Peyer's patch (tissue), 4 donors: ENCODE results near the gene BCR. TPM values are rescaled to one million over a fixed set of nuclear protein-coding genes. Genes with fewer than 3 reads are reported as not detected.

Source experiments
- DNase-seq, 3 donors: peaks; one replicate each; pipeline ENCODE4 v3.0.0-alpha.2; 2017 to 2019
- H3K27ac ChIP-seq, 4 donors: fragments of 200-600 bp; sonication (generic); one replicate each; pipeline ENCODE4 v1.5.1; 2016 to 2019
- H3K27me3 ChIP-seq, 2 donors: fragments of 200-600 bp; sonication (generic); one replicate each; pipeline ENCODE4 v1.5.1; 2019
- H3K36me3 ChIP-seq, 3 donors: fragments of 200-600 bp; sonication (generic); one replicate each; pipeline ENCODE4 v1.5.1; 2016 to 2019
- H3K4me1 ChIP-seq, 4 donors: fragments of 200-600 bp; sonication (generic); one replicate each; pipeline ENCODE4 v1.5.1; 2016 to 2019
- H3K4me3 ChIP-seq, 4 donors: fragments of 200-600 bp; sonication (generic); 1 replicate in 3 of 4; 2 replicates in 1 of 4; pipeline ENCODE4 v1.5.1; 2016 to 2019; ENCODE audit warnings: mild to moderate bottlenecking in 1 of 4
- H3K9me3 ChIP-seq, 4 donors: fragments of 200-600 bp; sonication (generic); one replicate each; pipeline ENCODE4 v1.5.1; 2016 to 2019; ENCODE audit warnings: mild to moderate bottlenecking in 1 of 4
- CTCF ChIP-seq, 6 experiments: fragments of 450-650 bp in 4 of 6; fragments of 200-600 bp in 2 of 6; sonication (generic) in 1 of 6; IDR thresholded peaks; one replicate each; pipeline ENCODE4 v1.5.1; 2017 to 2019; ENCODE audit warnings: antibody characterized with exemption in 6 of 6, mild to moderate bottlenecking in 3 of 6, moderate library complexity in 1 of 6
- POLR2A ChIP-seq, 2 donors: fragments of 450-650 bp; IDR thresholded peaks; one replicate each; pipeline ENCODE4 v1.5.1; 2017; ENCODE audit warnings: antibody characterized with exemption in 2 of 2, mild to moderate bottlenecking in 2 of 2, moderate library complexity in 2 of 2
- total RNA-seq, 4 donors: library from RNA; depleted of rRNA; stranded (reverse); fragments of >200 nt; gene quantifications; one replicate each; pipeline ENCODE4 v1.1.0, GENCODE V29; 2016

BCR gene
- total RNA-seq, 4 donors from 2014 or later: 55.8 to 86.9 (median 66.1) TPM

GRCh38 chr22:23281406-23282088 lies 101.2 kb downstream of the BCR start:
- TF ChIP-seq POLR2A (IDR thresholded peaks at IDR 0.05) (no peak), CTCF (IDR thresholded peaks at IDR 0.05) (peak; percentile 82 to 95 (median 90))
- peak; percentile 87 to 93 (median 88) for DNase-seq
- H3K27ac ChIP-seq: peak overlapping the region in 3 of 4 donors; percentile 50 to 60 (median 60)

GRCh38 chr22:23282089-23282501 lies 101.8 kb downstream of the BCR start:
- peak overlapping the region in 2 of 4 donors; percentile 60 for H3K27ac ChIP-seq

More at GRCh38 chr22:23281406-23282088, 101.2 kb downstream of the BCR start:
- Histone ChIP-seq H3K4me1 (peaks cover 0 to 17% (median 9%) of the 10 kb centered on the region in 4 donors), H3K27me3 (no peaks in the 10 kb centered on the region), H3K36me3 (peaks cover 0 to 37% (median 0%) of the 10 kb centered on the region in 3 donors), H3K4me3 (no peak overlapping the region), H3K9me3 (no peaks in the 10 kb centered on the region)

DNA sequence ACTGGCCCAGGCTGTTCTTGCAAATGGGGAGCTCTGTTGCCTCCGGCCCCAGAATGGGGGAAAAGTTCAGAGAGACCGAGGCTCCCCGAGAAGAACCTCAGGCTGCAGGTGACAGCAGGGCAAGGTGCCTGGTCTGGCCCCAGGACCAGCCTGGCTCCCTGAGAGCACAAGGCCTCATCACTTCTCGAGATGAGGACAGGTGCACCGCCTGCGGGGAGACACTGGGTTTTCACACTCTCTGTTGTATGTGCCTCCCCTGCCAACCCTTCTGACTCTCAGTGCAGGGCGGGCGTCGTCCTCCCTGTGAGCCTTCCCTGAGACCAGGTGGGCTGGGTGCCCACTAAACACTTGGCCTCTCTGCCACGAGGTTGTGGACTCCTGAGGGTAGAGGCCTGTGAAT lies 102.2 kb downstream of the BCR start:
- Histone ChIP-seq H3K9me3 (no peaks in the 10 kb centered on the region), H3K27ac (peak overlapping the region in 3 of 4 donors; percentile 2 to 60 (median 60)), H3K36me3 (peaks cover 0 to 45% (median 0%) of the 10 kb centered on the region in 3 donors), H3K4me3 (no peak overlapping the region), H3K27me3 (no peaks in the 10 kb centered on the region), H3K4me1 (peaks cover 0 to 17% (median 9%) of the 10 kb centered on the region in 4 donors)
- no peak for DNase-seq
- TF ChIP-seq CTCF (IDR thresholded peaks at IDR 0.05) (no peak), POLR2A (IDR thresholded peaks at IDR 0.05) (no peak)

More at GRCh38 chr22:23282089-23282501, 101.8 kb downstream of the BCR start:
- Histone ChIP-seq H3K36me3 (peaks cover 0 to 43% (median 0%) of the 10 kb centered on the region in 3 donors), H3K9me3 (no peaks in the 10 kb centered on the region), H3K4me1 (peaks cover 0 to 17% (median 9%) of the 10 kb centered on the region in 4 donors), H3K27me3 (no peaks in the 10 kb centered on the region), H3K4me3 (no peak overlapping the region)
- DNase-seq: peak in 2 of 3 donors; percentile 69 to 75
- TF ChIP-seq POLR2A (IDR thresholded peaks at IDR 0.05) (no peak), CTCF (IDR thresholded peaks at IDR 0.05) (no peak)

DNA sequence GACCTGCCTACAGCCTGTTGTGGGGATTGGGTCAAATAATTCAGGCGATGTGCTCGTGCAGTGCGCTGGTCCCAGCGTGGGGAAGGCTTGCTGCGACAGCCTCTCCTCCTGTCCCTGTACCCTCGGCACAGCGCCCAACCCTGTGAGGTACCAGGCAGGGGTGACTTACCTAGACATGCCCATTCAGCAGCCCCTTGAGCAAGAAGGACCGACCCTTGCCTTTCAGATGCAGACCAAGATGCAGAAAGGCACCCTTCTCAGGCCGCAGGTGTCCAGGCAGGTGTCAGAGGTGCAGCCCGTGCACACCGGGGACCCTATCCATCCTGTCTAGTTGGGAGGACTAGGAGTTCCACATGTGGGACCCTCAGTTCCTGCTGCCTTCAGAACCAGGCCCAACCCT lies 102.7 kb downstream of the BCR start:
- H3K27me3 ChIP-seq: no peaks in the 10 kb centered on the region
- peaks cover 0 to 17% (median 9%) of the 10 kb centered on the region in 4 donors for H3K4me1 ChIP-seq
- peaks cover 0 to 45% (median 0%) of the 10 kb centered on the region in 3 donors for H3K36me3 ChIP-seq
- peak overlapping the region in 2 of 4 donors; percentile 2 to 60 for H3K27ac ChIP-seq
- H3K9me3 ChIP-seq: no peaks in the 10 kb centered on the region
- TF ChIP-seq CTCF (IDR thresholded peaks at IDR 0.05) (no peak), POLR2A (IDR thresholded peaks at IDR 0.05) (no peak)
- H3K4me3 ChIP-seq: no peak overlapping the region
- DNase-seq: no peak

- peaks cover 0 to 45% (median 0%) of the 10 kb centered on the region in 3 donors for H3K36me3 ChIP-seq
- H3K27ac ChIP-seq: no peak overlapping the region
- no peak for DNase-seq
- peaks cover 0 to 17% (median 9%) of the 10 kb centered on the region in 4 donors for H3K4me1 ChIP-seq
- H3K9me3 ChIP-seq: no peaks in the 10 kb centered on the region
- TF ChIP-seq CTCF (IDR thresholded peaks at IDR 0.05) (no peak), POLR2A (IDR thresholded peaks at IDR 0.05) (no peak)
- H3K4me3 ChIP-seq: no peak overlapping the region
- H3K27me3 ChIP-seq: no peaks in the 10 kb centered on the region
Measured at GRCh38 chr22:23283591-23284503, 103.5 kb downstream of the BCR start.
